Thyroid gland (tissue), 4 donors: Measurements from ENCODE around the gene ZNF672. TPM values are rescaled to one million over a fixed set of nuclear protein-coding genes. Genes with fewer than 3 reads are reported as not detected.

ENCODE experiments used
- DNase-seq, 2 donors: peaks; one replicate each; pipeline ENCODE4 v3.0.0-alpha.2; 2019
- H3K27ac ChIP-seq, 3 donors: fragments of 200-600 bp; sonication (generic); 1 replicate in 2 of 3; 2 replicates in 1 of 3; pipeline ENCODE4 v1.5.1; 2016 to 2019; ENCODE audit warnings: mild to moderate bottlenecking in 1 of 3, moderate library complexity in 1 of 3
- H3K27me3 ChIP-seq: fragments of 200-600 bp; sonication (generic); one replicate; pipeline ENCODE4 v1.5.1; 2019
- H3K36me3 ChIP-seq, 2 donors: fragments of 200-600 bp; sonication (generic); one replicate each; pipeline ENCODE4 v1.5.1; 2016 to 2019
- H3K4me1 ChIP-seq, 2 donors: fragments of 200-600 bp; sonication (generic); one replicate each; pipeline ENCODE4 v1.5.1; 2017 to 2019
- H3K4me3 ChIP-seq, 3 donors: fragments of 200-600 bp; sonication (generic); replicated peaks in 1 of 3; 1 replicate in 2 of 3; 2 replicates in 1 of 3; pipeline ENCODE4 v1.5.1; 2016; ENCODE audit warnings: mild to moderate bottlenecking in 1 of 3
- H3K9me3 ChIP-seq: fragments of 200-600 bp; sonication (generic); one replicate; pipeline ENCODE4 v1.5.1; 2017
- POLR2A ChIP-seq, 2 donors: fragments of 450-650 bp; IDR thresholded peaks; one replicate each; pipeline ENCODE4 v1.6.1; 2017; ENCODE audit warnings: antibody characterized with exemption in 2 of 2, mild to moderate bottlenecking in 2 of 2, moderate library complexity in 1 of 2
- WGBS, 2 donors: methylation state at CpG; one replicate each; pipeline ENCODE4 v1.1.5; 2017; 5-methylcytosine and 5-hydroxymethylcytosine counted together
- intact Hi-C: fragments of 100-400 bp; cut with DNase I; formaldehyde crosslinking; loops from one replicate; pipeline ENCODE4 v1.15.1; 2023
- total RNA-seq, 4 donors: library from RNA; depleted of rRNA; stranded (reverse); fragments of >200 nt; gene quantifications; one replicate each; pipeline ENCODE4 v1.2.3, GENCODE V29; 2016
- TF ChIP-seq, protein P1 (sequence below), 6 experiments: fragments of 200-600 bp in 3 of 6; fragments of 450-650 bp in 3 of 6; sonication (generic) in 3 of 6; IDR thresholded peaks; one replicate each; pipeline ENCODE4 v1.5.1; 2016 to 2019; ENCODE audit warnings: antibody characterized with exemption in 6 of 6, mild to moderate bottlenecking in 2 of 6, inconsistent platforms in 1 of 6, moderate library complexity in 1 of 6

The ZNF672 gene
- total RNA-seq, 4 donors from 2014 or later = 43.5 to 82.2 (median 53.7) TPM

GRCh38 chr1:248847181-248847955, 9.3 kb downstream of the ZNF672 start:
- Histone ChIP-seq H3K4me3 (no peak overlapping the region), H3K4me1 (peaks cover 10 to 12% of the 10 kb centered on the region in 2 donors), H3K36me3 (peaks cover 50 to 51% of the 10 kb centered on the region in 2 donors), H3K27me3 (no peaks in the 10 kb centered on the region), H3K9me3 (no peaks in the 10 kb centered on the region), H3K27ac (no peak overlapping the region)
- no peak for DNase-seq
- no peak for TF ChIP-seq POLR2A (IDR thresholded peaks at IDR 0.05)
- TF ChIP-seq, protein P1, sequence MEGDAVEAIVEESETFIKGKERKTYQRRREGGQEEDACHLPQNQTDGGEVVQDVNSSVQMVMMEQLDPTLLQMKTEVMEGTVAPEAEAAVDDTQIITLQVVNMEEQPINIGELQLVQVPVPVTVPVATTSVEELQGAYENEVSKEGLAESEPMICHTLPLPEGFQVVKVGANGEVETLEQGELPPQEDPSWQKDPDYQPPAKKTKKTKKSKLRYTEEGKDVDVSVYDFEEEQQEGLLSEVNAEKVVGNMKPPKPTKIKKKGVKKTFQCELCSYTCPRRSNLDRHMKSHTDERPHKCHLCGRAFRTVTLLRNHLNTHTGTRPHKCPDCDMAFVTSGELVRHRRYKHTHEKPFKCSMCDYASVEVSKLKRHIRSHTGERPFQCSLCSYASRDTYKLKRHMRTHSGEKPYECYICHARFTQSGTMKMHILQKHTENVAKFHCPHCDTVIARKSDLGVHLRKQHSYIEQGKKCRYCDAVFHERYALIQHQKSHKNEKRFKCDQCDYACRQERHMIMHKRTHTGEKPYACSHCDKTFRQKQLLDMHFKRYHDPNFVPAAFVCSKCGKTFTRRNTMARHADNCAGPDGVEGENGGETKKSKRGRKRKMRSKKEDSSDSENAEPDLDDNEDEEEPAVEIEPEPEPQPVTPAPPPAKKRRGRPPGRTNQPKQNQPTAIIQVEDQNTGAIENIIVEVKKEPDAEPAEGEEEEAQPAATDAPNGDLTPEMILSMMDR (IDR thresholded peaks at IDR 0.05) = no peak
- intact Hi-C loops = no loop called here
- WGBS, 2 donors = 93 to 94% methylated on average over 47 to 59 of the region's 76 CpGs

DNA sequence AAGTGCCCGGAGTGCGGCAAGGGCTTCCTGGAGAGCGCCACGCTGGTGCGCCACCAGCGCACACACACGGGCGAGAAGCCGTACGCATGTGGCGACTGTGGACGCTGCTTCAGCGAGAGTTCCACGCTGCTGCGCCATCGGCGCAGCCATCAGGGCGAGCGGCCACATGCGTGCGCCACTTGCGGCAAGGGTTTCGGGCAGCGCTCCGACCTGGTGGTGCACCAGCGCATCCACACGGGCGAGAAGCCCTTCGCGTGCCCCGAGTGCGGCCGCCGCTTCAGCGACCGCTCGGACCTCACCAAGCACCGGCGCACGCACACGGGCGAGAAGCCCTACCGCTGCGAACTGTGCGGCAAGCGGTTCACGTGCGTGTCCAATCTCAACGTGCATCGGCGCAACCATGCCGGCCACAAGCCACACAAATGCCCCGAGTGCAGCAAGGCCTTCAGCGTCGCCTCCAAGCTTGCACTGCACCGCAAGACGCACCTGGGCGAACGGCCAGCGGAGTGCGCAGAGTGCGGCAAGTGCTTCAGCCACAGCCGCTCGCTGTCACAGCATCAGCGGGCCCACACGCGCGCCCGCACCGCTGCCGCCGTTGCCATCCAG, 10.0 kb downstream of the ZNF672 start:
- no peak for DNase-seq
- Histone ChIP-seq H3K27ac (no peak overlapping the region), H3K36me3 (peaks cover 50 to 51% of the 10 kb centered on the region in 2 donors), H3K27me3 (no peaks in the 10 kb centered on the region), H3K4me3 (no peak overlapping the region), H3K9me3 (no peaks in the 10 kb centered on the region), H3K4me1 (peaks cover 3 to 6% of the 10 kb centered on the region in 2 donors)
- intact Hi-C loops = no loop called here
- TF ChIP-seq, protein P1 (IDR thresholded peaks at IDR 0.05) = no peak
- TF ChIP-seq POLR2A (IDR thresholded peaks at IDR 0.05) = no peak
- WGBS, 2 donors = 96 to 97% methylated on average over 56 to 57 of the region's 72 CpGs

DNA sequence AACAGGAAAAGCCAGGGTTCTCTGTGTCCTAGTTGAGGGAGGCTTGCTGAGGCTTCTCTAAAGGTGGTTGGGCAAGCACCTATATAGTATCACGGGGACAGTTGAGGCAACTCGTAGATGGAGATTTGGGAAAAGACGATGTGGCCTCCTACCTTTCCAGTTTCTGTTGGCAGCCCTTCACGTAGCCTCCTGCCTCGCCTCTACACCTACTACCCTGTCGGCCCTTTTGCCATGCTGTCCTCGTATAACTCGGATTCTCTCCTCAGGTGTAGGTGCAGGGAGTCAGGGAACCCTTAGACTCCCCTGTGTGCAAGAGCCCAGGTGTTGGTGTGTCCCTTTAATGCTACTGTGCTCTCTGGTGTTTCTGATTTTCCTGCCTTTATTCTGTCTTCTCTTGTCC, 10.6 kb downstream of the ZNF672 start:
- no peaks in the 10 kb centered on the region for H3K9me3 ChIP-seq
- H3K4me3 ChIP-seq = no peak overlapping the region
- 94 to 96% methylated on average over 8 of the region's 8 CpGs for WGBS, 2 donors
- H3K27ac ChIP-seq = no peak overlapping the region
- intact Hi-C loops = no loop called here
- TF ChIP-seq, protein P1 (IDR thresholded peaks at IDR 0.05) = no peak
- no peak for TF ChIP-seq POLR2A (IDR thresholded peaks at IDR 0.05)
- H3K27me3 ChIP-seq = no peaks in the 10 kb centered on the region
- H3K36me3 ChIP-seq = peaks cover 50 to 51% of the 10 kb centered on the region in 2 donors
- DNase-seq = no peak
- H3K4me1 ChIP-seq = peaks cover 0 to 3% of the 10 kb centered on the region in 2 donors

- DNase-seq = peak; percentile 34 to 36
- Histone ChIP-seq H3K9me3 (no peaks in the 10 kb centered on the region), H3K27ac (no peak overlapping the region), H3K36me3 (peaks cover 50 to 51% of the 10 kb centered on the region in 2 donors), H3K4me3 (no peak overlapping the region), H3K4me1 (no peaks in the 10 kb centered on the region), H3K27me3 (no peaks in the 10 kb centered on the region)
- intact Hi-C loops = no loop called here
- WGBS, 2 donors = 72 to 83% methylated on average over 3 of the region's 3 CpGs
- TF ChIP-seq, protein P1 (IDR thresholded peaks at IDR 0.05) = no peak
- TF ChIP-seq POLR2A (IDR thresholded peaks at IDR 0.05) = no peak
Measured at GRCh38 chr1:248849152-248849551, 11.1 kb downstream of the ZNF672 start.

DNA sequence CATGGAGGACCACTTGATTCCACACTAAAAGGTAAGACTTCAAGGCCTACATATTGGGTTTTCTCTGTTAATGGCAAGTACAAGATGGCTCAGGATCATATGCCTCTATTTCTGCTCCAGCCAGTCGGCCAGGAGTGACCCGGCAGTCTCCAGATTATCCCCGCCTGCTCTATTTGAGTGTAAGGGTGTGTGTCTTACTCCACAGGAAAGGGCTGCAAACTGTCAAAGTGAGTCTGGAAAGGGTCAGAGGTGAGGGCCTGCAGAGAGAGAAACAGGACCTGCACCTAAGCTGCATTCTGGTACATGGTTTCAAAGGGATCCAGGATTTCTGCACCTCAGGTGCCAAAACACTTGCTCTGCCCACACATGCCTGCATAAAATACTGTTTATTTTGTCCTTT, 11.6 kb downstream of the ZNF672 start:
- Histone ChIP-seq H3K4me1 (no peaks in the 10 kb centered on the region), H3K36me3 (peaks cover 47 to 49% of the 10 kb centered on the region in 2 donors), H3K27me3 (no peaks in the 10 kb centered on the region), H3K27ac (no peak overlapping the region), H3K4me3 (no peak overlapping the region), H3K9me3 (no peaks in the 10 kb centered on the region)
- no peak for TF ChIP-seq POLR2A (IDR thresholded peaks at IDR 0.05)
- TF ChIP-seq, protein P1 (IDR thresholded peaks at IDR 0.05) = no peak
- 94 to 97% methylated on average over 3 of the region's 3 CpGs for WGBS, 2 donors
- intact Hi-C loops = no loop called here
- DNase-seq = no peak
